Thyroid gland (tissue), 4 donors: Measurements from ENCODE around the gene NBAS.

ENCODE experiments used
- CTCF ChIP-seq, 6 experiments: fragments of 200-600 bp in 3 of 6; fragments of 450-650 bp in 3 of 6; sonication (generic) in 3 of 6; IDR thresholded peaks; one replicate each; pipeline ENCODE4 v1.5.1; 2016 to 2019; ENCODE audit warnings: antibody characterized with exemption in 6 of 6, mild to moderate bottlenecking in 2 of 6, inconsistent platforms in 1 of 6, moderate library complexity in 1 of 6
- POLR2A ChIP-seq, 2 donors: fragments of 450-650 bp; IDR thresholded peaks; one replicate each; pipeline ENCODE4 v1.6.1; 2017; ENCODE audit warnings: antibody characterized with exemption in 2 of 2, mild to moderate bottlenecking in 2 of 2, moderate library complexity in 1 of 2

- no peak for TF ChIP-seq CTCF (IDR thresholded peaks at IDR 0.05)
- TF ChIP-seq POLR2A (IDR thresholded peaks at IDR 0.05), result no peak
These were observed 363.1 kb downstream of the NBAS start for GRCh38 chr2:15198051-15198450.
